HepG2 (cell line): ENCODE results near the gene PCNX1. TPM values are rescaled to one million over a fixed set of nuclear protein-coding genes. Genes with fewer than 3 reads are reported as not detected.
A peak's percentile ranks its signal among the peaks of the same experiment; 100 is the strongest.

Experiments
- ARID3A ChIP-seq: IDR thresholded peaks from 2 replicates; pipeline ENCODE4 v1.6.1; 2012; ENCODE audit warnings: low read depth, low read length, improper control_type of control experiment
- FOXA3 ChIP-seq: IDR thresholded peaks from 2 replicates; pipeline ENCODE4 v1.6.1; 2016; ENCODE audit warnings: missing genetic modification reagents, missing compliant biosample characterization
- GZF1 ChIP-seq: sonication (generic); formaldehyde crosslinking; IDR thresholded peaks from 2 replicates; pipeline ENCODE4 v1.5.1; 2020; ENCODE audit warnings: mild to moderate bottlenecking, missing genetic modification reagents
- HMG20B ChIP-seq: conservative IDR thresholded peaks from 2 replicates; pipeline ENCODE4 v1.6.1; 2016; ENCODE audit warnings: missing genetic modification reagents, missing compliant biosample characterization
- PHF21A ChIP-seq: sonication (generic); formaldehyde crosslinking; IDR thresholded peaks from 2 replicates; pipeline ENCODE4 v1.5.0; 2020; ENCODE audit warnings: mild to moderate bottlenecking, missing genetic modification reagents
- RARA ChIP-seq: IDR thresholded peaks from 2 replicates; pipeline ENCODE4 v1.6.1; 2016; ENCODE audit warnings: missing genetic modification reagents, missing compliant biosample characterization
- SAFB2 ChIP-seq: sonication (generic); formaldehyde crosslinking; IDR thresholded peaks from 2 replicates; pipeline ENCODE4 v1.5.1; 2020; ENCODE audit warnings: missing genetic modification reagents, low read depth, mild to moderate bottlenecking, borderline replicate concordance
- SAP130 ChIP-seq: IDR thresholded peaks from 2 replicates; pipeline ENCODE4 v1.6.1; 2016; ENCODE audit warnings: low read depth
- STAT5B ChIP-seq: sonication (generic); formaldehyde crosslinking; IDR thresholded peaks from 2 replicates; pipeline ENCODE4 v1.4.0; 2020; ENCODE audit warnings: missing genetic modification reagents
- SYNCRIP ChIP-seq: fragments of 200-400 bp; formaldehyde crosslinking; IDR thresholded peaks from 2 replicates; pipeline ENCODE4 v1.6.1; 2018; ENCODE audit warnings: mild to moderate bottlenecking, low read depth, low read length; ENCODE audit not compliant: insufficient read depth
- ZKSCAN5 ChIP-seq: sonication (generic); formaldehyde crosslinking; IDR thresholded peaks from 2 replicates; pipeline ENCODE4 v1.5.1; 2020; ENCODE audit warnings: mild to moderate bottlenecking, missing genetic modification reagents
- ZNF407 ChIP-seq: sonication (generic); formaldehyde crosslinking; IDR thresholded peaks from one replicate; pipeline ENCODE4 v1.5.1; 2020; ENCODE audit warnings: mild to moderate bottlenecking, missing genetic modification reagents; ENCODE audit errors: not compliant biosample characterization
- ZNF777 ChIP-seq: sonication (generic); formaldehyde crosslinking; IDR thresholded peaks from 2 replicates; pipeline ENCODE4 v1.4.0; 2020; ENCODE audit warnings: missing genetic modification reagents
- polyA plus RNA-seq, 8 experiments: library from polyadenylated mRNA; depleted of rRNA in 3 of 8; stranded (reverse) in 7 of 8; unstranded in 1 of 8; fragments of >200 nt; fragmentation: Illumina TruSeq in 4 of 8; extraction: Trizol in 4 of 8; gene quantifications; 2 replicates each; pipeline versions ENCODE4 v1.2.1 to v1.2.3, GENCODE V29; 2011 to 2016; ENCODE audit warnings: low read depth in 4 of 8, missing spikeins in 1 of 8, mixed read lengths in 1 of 8; ENCODE audit not compliant: insufficient read depth in 1 of 8
- total RNA-seq, 5 experiments: library from RNA; depleted of rRNA; stranded (reverse); fragments of >200 nt; fragmentation: Illumina TruSeq; extraction: Trizol; gene quantifications; 2 replicates each; pipeline ENCODE4 v1.2.3, GENCODE V29; 2016; ENCODE audit warnings: low read depth in 1 of 5
- TF ChIP-seq, protein P1 (sequence below): IDR thresholded peaks from 2 replicates; pipeline ENCODE4 v1.4.0; 2020; ENCODE audit warnings: mild to moderate bottlenecking, missing genetic modification reagents

PCNX1 gene
- total and polyA plus RNA-seq, 2 of the 13 experiments (the other 11 are each of a cell fraction or from before 2014, with no cell fraction given), result 24.9 to 30.3 TPM

- TF ChIP-seq ZNF407 (CRISPR knock-in tag) (no peak), ZKSCAN5 (CRISPR knock-in tag) (no peak), ZNF777 (CRISPR knock-in tag) (no peak), STAT5B (CRISPR knock-in tag) (no peak), SYNCRIP (no peak), RARA (CRISPR knock-in tag) (peak; percentile 81), SAFB2 (no peak), HMG20B (CRISPR knock-in tag) (peak; percentile 58; the same call in 1 of the 2 replicates), SAP130 (CRISPR knock-in tag) (no peak), PHF21A (CRISPR knock-in tag) (0 out of 2 replicates have a peak, but pooled peaks have one; percentile 27), ARID3A (peak; percentile 86), GZF1 (CRISPR knock-in tag) (no peak), FOXA3 (CRISPR knock-in tag) (peak; percentile 76)
- TF ChIP-seq, protein P1, sequence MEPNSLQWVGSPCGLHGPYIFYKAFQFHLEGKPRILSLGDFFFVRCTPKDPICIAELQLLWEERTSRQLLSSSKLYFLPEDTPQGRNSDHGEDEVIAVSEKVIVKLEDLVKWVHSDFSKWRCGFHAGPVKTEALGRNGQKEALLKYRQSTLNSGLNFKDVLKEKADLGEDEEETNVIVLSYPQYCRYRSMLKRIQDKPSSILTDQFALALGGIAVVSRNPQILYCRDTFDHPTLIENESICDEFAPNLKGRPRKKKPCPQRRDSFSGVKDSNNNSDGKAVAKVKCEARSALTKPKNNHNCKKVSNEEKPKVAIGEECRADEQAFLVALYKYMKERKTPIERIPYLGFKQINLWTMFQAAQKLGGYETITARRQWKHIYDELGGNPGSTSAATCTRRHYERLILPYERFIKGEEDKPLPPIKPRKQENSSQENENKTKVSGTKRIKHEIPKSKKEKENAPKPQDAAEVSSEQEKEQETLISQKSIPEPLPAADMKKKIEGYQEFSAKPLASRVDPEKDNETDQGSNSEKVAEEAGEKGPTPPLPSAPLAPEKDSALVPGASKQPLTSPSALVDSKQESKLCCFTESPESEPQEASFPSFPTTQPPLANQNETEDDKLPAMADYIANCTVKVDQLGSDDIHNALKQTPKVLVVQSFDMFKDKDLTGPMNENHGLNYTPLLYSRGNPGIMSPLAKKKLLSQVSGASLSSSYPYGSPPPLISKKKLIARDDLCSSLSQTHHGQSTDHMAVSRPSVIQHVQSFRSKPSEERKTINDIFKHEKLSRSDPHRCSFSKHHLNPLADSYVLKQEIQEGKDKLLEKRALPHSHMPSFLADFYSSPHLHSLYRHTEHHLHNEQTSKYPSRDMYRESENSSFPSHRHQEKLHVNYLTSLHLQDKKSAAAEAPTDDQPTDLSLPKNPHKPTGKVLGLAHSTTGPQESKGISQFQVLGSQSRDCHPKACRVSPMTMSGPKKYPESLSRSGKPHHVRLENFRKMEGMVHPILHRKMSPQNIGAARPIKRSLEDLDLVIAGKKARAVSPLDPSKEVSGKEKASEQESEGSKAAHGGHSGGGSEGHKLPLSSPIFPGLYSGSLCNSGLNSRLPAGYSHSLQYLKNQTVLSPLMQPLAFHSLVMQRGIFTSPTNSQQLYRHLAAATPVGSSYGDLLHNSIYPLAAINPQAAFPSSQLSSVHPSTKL (CRISPR knock-in tag), result peak; percentile 79
Measured at GRCh38 chr14:71116568-71117122, 209.4 kb downstream of the PCNX1 start (continued).
